HepG2 (cell line): Measurements from ENCODE around the gene CPT1C. TPM values are rescaled to one million over a fixed set of nuclear protein-coding genes. Genes with fewer than 3 reads are reported as not detected.
A peak's percentile ranks its signal among the peaks of the same experiment; 100 is the strongest.

Experiments
- AHDC1 ChIP-seq: sonication (generic); formaldehyde crosslinking; IDR thresholded peaks from 2 replicates; pipeline ENCODE4 v1.5.1; 2020; ENCODE audit warnings: mild to moderate bottlenecking, missing genetic modification reagents, borderline replicate concordance
- ATF7 ChIP-seq, 2 experiments: fragments of 450-650 bp in 1 of 2; sonication (generic) in 1 of 2; formaldehyde crosslinking in 1 of 2; IDR thresholded peaks; 2 replicates each; pipeline versions ENCODE4 v1.4.0 to v1.6.1; 2016 to 2020; ENCODE audit warnings: antibody characterized with exemption in 1 of 2, mild to moderate bottlenecking in 1 of 2, missing genetic modification reagents in 1 of 2
- HIC2 ChIP-seq: sonication (generic); formaldehyde crosslinking; IDR thresholded peaks from 2 replicates; pipeline ENCODE4 v1.9.0; 2022; ENCODE audit warnings: low read depth, missing genetic modification reagents
- MTF2 ChIP-seq: sonication (generic); formaldehyde crosslinking; IDR thresholded peaks from 2 replicates; pipeline ENCODE4 v1.5.0; 2020; ENCODE audit warnings: missing genetic modification reagents, borderline replicate concordance
- PHF21A ChIP-seq: sonication (generic); formaldehyde crosslinking; IDR thresholded peaks from 2 replicates; pipeline ENCODE4 v1.5.0; 2020; ENCODE audit warnings: mild to moderate bottlenecking, missing genetic modification reagents
- PTBP1 ChIP-seq: fragments of 200-400 bp; formaldehyde crosslinking; IDR thresholded peaks from 2 replicates; pipeline ENCODE4 v1.6.1; 2018; ENCODE audit warnings: low read length, low read depth; ENCODE audit not compliant: poor library complexity, severe bottlenecking
- REXO4 ChIP-seq: sonication (generic); formaldehyde crosslinking; IDR thresholded peaks from 2 replicates; pipeline ENCODE4 v1.8.0; 2022; ENCODE audit warnings: missing genetic modification reagents, mild to moderate bottlenecking, borderline replicate concordance
- SCMH1 ChIP-seq: sonication (generic); formaldehyde crosslinking; IDR thresholded peaks from 2 replicates; pipeline ENCODE4 v1.9.0; 2021; ENCODE audit warnings: missing genetic modification reagents, mild to moderate bottlenecking, borderline replicate concordance
- SIN3A ChIP-seq: IDR thresholded peaks from 2 replicates; pipeline ENCODE4 v1.6.1; 2011; ENCODE audit warnings: low read depth, mild to moderate bottlenecking, control low read depth, low read length, borderline replicate concordance
- SP4 ChIP-seq: sonication (generic); formaldehyde crosslinking; IDR thresholded peaks from 2 replicates; pipeline ENCODE4 v1.8.1; 2023; ENCODE audit warnings: mild to moderate bottlenecking, missing genetic modification reagents
- SP5 ChIP-seq: IDR thresholded peaks from 2 replicates; pipeline ENCODE4 v1.6.1; 2016; ENCODE audit warnings: low read depth, borderline replicate concordance
- SRY ChIP-seq: sonication (generic); formaldehyde crosslinking; IDR thresholded peaks from 2 replicates; pipeline ENCODE4 v1.8.0; 2022; ENCODE audit warnings: mild to moderate bottlenecking, missing genetic modification reagents
- TFAP4 ChIP-seq: sonication (generic); IDR thresholded peaks from 2 replicates; pipeline ENCODE4 v1.6.1; 2016; ENCODE audit warnings: low read depth, borderline replicate concordance
- ZNF30 ChIP-seq: sonication (generic); formaldehyde crosslinking; IDR thresholded peaks from 2 replicates; pipeline ENCODE4 v1.5.0; 2020; ENCODE audit warnings: mild to moderate bottlenecking, missing genetic modification reagents
- ZNF687 ChIP-seq: sonication (generic); formaldehyde crosslinking; IDR thresholded peaks from 2 replicates; pipeline ENCODE4 v1.5.1; 2020; ENCODE audit warnings: mild to moderate bottlenecking, missing genetic modification reagents, moderate library complexity
- polyA plus RNA-seq, 8 experiments: library from polyadenylated mRNA; depleted of rRNA in 3 of 8; stranded (reverse) in 7 of 8; unstranded in 1 of 8; fragments of >200 nt; fragmentation: Illumina TruSeq in 4 of 8; extraction: Trizol in 4 of 8; gene quantifications; 2 replicates each; pipeline versions ENCODE4 v1.2.1 to v1.2.3, GENCODE V29; 2011 to 2016; ENCODE audit warnings: low read depth in 4 of 8, missing spikeins in 1 of 8, mixed read lengths in 1 of 8; ENCODE audit not compliant: insufficient read depth in 1 of 8
- total RNA-seq, 5 experiments: library from RNA; depleted of rRNA; stranded (reverse); fragments of >200 nt; fragmentation: Illumina TruSeq; extraction: Trizol; gene quantifications; 2 replicates each; pipeline ENCODE4 v1.2.3, GENCODE V29; 2016; ENCODE audit warnings: low read depth in 1 of 5

Gene CPT1C
- total and polyA plus RNA-seq, 2 of the 13 experiments (the other 11 are each of a cell fraction or from before 2014, with no cell fraction given), result 0.18 TPM; not detected in 1

GRCh38 chr19:49664171-49665035, 26.5 kb upstream of the CPT1C start (continued):
- TF ChIP-seq REXO4 (CRISPR knock-in tag), result no peak
- TF ChIP-seq PTBP1, result no peak
- TF ChIP-seq TFAP4, result peak; percentile 29; the same call in 1 of the 2 replicates
- TF ChIP-seq ZNF30 (CRISPR knock-in tag), result no peak
- TF ChIP-seq ATF7 (IDR thresholded peaks at IDR 0.05), result no peak
- no peak for TF ChIP-seq ATF7 (CRISPR knock-in tag; IDR thresholded peaks at IDR 0.05)
- no peak for TF ChIP-seq PHF21A (CRISPR knock-in tag)
- TF ChIP-seq SP5 (CRISPR knock-in tag), result peak; percentile 51; the same call in 1 of the 2 replicates
- TF ChIP-seq AHDC1 (CRISPR knock-in tag), result no peak
- TF ChIP-seq ZNF687 (CRISPR knock-in tag), result peak; percentile 82
- TF ChIP-seq SIN3A, result peak; percentile 55; the same call in 1 of the 2 replicates
- 0 out of 2 replicates have a peak, but pooled peaks have one; percentile 54 for TF ChIP-seq MTF2 (CRISPR knock-in tag)
- peak; percentile 82 for TF ChIP-seq SP4 (CRISPR knock-in tag)
- TF ChIP-seq SRY (CRISPR knock-in tag), result no peak; the same call in none of the 2 replicates
- TF ChIP-seq SCMH1 (CRISPR knock-in tag), result no peak
- TF ChIP-seq HIC2, result no peak
